SK-N-MC (cell line): Measurements from ENCODE around the gene S1PR4.

Source experiments
- EZH2 ChIP-seq: fragments of 200-600 bp; sonication (generic); IDR thresholded peaks from one replicate; pipeline ENCODE4 v1.6.1; 2017; ENCODE audit warnings: antibody characterized with exemption
- FOXP2 ChIP-seq: optimal IDR thresholded peaks from 2 replicates; pipeline ENCODE3; 2011; ENCODE audit warnings: mild to moderate bottlenecking, moderate library complexity; ENCODE audit not compliant: insufficient read depth; ENCODE audit errors: extremely low read length, control extremely low read depth
- POLR2AphosphoS5 ChIP-seq: IDR thresholded peaks from 2 replicates; pipeline ENCODE4 v1.6.1; 2012; ENCODE audit warnings: mild to moderate bottlenecking, low read depth, low read length, borderline replicate concordance

DNA sequence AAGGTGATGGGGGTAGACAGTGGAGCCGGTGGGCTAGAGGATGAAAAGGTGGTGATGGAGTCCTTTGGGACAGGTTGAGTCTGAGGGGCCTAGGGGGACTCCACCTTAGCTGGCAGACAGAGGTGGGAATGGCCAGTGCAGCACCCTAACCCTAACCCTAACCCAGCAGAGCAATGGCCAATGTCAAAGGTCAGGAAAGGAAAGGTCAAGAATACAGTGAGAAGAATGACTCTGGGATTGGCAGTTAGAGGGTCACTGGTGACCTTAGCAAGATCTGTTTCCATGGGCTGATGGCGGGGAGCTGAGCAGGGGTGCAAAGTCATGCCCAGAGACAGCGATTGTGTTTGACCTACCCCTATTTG lies 26.2 kb upstream of the S1PR4 start:
- TF ChIP-seq POLR2AphosphoS5 (no peak), EZH2 (no peak), FOXP2 (no peak)
